Measurements from ENCODE around the gene CTNS. TPM values are rescaled to one million over a fixed set of nuclear protein-coding genes. Genes with fewer than 3 reads are reported as not detected.
A peak's percentile ranks its signal among the peaks of the same experiment; 100 is the strongest.

Gene CTNS
- polyA plus RNA-seq, 1 donor, result 10.4 TPM

DNA sequence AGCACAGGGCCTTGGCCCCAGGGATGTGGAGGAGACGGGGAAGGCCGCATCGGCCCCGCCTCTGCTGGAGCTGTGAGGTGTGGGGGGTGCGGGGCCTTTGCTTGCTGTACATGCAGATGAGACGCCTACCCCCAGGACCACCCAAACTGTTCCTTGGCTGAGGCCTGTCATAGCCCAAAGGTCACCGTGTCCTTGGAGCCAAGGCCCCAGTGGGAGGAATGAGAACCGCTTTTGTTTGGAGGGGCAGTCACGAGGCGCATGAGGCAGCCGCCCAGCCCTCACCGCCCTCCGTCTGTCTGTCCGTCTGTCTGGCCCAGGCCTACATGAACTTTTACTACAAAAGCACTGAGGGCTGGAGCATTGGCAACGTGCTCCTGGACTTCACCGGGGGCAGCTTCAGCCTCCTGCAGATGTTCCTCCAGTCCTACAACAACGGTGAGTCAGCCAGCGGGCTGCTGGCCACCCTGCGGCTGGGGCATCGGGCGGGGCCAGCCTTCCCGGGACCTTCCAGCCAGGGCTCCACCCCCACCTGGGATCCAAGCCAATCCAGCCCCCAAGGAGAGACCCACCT, 23.1 kb downstream of the CTNS start:
- no peak for DNase-seq

DNA sequence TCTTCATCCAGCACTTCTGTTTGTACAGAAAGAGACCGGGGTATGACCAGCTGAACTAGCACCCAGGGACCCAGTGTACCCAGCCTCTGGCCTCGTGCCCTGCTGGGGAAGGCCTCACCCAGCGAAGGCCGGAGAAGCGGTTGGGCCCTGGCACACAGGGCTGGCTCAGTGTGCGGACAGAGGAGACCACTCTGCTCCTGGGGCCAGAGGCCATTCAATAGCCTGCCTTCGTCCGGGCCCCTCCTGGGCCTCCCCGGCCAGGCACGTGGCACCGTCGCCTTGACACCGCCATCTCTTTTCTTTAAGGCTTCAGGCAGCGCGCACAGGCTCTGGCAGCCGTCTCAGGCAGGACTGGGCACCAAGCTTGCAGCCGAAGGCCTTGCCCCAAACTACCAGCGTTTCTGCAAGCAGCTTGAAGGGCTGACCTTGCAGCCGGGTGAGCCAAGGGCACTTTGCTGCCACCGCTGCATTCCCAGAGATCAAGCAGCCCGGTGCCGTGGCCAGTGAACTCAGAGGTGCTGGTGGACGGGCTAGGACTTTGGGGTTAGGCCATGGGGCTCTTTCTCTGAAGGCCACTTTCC, 23.8 kb downstream of the CTNS start:
- DNase-seq, result no peak

- no peak for DNase-seq
Measured at GRCh38 chr17:3663102-3664011, 26.8 kb downstream of the CTNS start.

DNA sequence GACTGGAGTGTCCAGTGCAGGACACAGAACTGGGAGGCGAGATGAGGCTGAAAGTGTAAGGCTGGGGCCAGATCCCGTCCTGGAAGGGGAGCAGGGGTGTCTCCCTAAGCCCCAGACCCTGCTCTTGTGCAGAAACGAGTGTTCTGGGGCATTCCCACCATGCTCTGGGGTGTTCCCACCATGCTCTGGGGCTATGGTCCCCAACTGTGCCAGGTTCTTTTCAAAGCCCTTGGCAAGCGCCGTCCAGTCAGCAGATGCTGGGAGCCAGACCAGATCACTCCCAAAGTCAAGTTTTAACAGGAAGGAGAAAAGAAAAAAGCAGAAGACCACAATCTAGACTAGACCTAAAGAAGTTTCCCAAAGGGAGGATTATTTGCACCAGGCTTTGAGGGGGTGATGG, 29.3 kb downstream of the CTNS start:
- no peak for DNase-seq

GRCh38 chr17:3666516-3666915, 30.0 kb downstream of the CTNS start:
- no peak for DNase-seq

DNA sequence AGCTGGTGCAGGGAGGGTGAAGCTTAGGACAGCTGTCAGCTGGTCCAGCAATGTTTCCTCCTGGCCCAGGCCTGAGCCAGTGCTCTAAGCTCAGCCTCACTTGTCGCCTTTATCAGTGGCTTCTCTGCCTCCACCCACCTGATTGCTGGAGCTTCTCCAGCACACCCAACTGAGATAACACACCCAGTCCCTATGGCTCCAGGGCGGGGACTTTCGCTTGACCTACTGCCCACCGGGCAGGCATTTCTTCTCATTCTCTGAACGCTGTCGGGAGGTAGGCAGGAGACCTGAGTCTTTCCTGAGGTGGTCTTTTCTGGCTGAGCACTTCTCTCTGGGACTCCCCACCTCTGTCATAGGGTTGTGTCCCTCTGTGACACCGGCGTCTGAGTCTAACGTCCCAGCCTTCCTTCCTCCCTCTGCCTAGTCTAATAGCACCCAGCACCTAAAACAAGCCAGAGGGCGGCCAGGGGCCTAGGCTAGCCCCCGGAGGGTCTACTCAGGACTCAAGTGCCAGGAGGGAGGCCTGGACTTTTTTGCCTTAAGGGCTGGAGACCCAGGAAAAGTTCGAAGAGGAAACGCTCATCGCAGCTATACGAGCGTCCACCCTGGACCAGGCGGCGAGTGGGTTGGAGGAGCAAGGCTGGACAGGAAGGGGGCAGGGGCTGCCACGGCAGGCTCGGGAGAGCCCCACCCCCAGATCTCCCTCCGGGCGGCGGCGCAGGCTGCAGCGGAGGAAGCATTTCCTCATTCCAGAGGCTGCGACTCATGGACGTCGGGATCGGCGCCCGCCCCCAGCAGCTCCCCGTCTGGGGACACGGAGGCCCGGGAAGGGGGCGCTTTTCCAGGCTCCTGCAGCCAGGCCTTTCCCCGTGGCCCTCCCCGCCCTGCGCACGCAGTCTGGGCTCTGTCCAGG, 31.1 kb downstream of the CTNS start:
- DNase-seq, result peak; percentile 93

DNA sequence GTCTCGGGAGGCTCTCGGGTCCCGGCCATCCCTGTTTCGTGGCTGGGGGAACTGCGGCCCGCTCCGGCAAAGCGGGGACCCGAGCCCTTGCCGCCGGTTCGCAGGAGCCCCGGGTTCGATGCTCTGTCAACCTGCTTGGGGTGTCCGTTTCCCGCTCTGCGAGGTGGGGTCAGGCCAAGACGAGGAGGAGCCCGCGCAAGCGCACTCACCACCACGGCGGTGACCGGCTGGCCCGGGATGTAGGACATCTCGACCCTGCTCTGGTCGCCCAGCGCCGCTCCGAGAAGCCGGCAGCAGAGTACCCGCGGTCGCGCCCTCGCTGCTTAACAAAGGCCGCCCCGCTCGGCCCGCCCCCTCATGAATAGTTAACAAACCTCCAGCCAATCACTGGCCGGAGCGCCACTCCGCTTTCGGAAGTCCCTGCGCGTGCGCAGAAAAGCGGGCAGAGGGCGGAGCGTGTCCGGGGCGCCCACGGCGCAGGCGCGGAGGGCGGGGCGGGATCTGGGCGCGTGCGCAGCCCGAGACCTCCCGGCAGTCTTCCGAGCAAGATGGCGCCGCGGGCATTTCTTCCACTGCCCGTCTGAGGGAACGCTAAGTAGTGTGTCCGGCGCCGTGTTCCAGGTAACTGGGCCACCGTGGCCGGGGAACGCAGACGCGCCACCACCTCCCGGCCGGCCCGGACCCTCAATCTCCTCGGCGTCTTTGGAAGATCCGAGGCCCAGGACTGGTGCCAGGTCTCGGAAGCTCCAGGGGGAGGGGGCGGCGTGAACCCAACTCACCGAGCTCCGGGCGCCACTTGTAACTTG, 31.9 kb downstream of the CTNS start, which contains the start of the genes EMC6 and TAX1BP3:
TSS of gene EMC6 (plus strand) at position 534 of the 806 bp plus-strand sequence. CDS start 335 bp downstream, outside the sequence.
TSS of gene TAX1BP3 (minus strand) at position 300 of the 806 bp plus-strand sequence. CDS start at position 248, 52 bp downstream.
- peak; percentile 99 for DNase-seq

DNA sequence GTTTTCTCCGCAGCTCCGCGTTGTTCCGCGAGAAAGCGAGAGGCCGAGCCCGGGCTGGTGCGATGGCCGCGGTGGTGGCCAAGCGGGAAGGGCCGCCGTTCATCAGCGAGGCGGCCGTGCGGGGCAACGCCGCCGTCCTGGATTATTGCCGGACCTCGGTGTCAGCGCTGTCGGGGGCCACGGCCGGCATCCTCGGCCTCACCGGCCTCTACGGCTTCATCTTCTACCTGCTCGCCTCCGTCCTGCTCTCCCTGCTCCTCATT, 32.5 kb downstream of the CTNS start:
- no peak for DNase-seq

DNA sequence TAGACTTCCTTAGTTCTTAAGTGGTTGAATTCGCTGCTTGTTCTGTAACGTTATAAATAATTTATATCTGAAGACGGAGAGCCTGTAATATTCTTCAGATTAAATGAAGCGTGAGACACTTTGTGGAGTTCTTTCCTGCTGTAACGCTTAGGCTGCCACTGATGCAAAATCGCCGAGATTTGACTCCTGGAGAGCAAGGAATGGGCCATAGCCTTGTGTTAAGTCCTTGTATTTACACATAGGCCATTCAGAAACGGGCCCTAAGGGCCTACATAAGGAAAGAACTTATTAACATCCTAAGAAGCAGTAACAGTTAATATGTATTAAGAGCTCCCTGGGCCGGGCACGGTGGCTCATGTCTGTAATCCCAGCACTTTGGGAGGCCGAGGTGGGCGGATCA, 33.0 kb downstream of the CTNS start:
- DNase-seq, result no peak

DNA sequence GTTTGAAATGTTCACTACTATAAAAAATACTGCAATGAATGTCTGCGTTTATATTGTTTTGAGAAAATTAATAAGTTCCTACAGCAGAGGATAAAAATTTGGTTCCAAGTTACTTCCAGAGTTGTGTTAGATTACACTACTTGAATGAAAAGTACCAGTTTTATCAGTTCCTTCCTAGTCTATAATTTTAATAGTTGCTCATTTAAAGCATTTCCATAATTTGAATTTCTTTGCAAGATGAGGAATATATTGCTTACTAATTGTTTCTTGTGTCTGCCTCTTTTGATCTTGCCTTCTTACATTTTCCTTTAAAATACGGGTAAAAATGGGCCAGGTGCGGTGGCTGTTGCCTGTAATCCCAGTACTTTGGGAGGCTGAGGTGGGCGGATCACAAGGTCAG, 36.0 kb downstream of the CTNS start:
- no peak for DNase-seq

- DNase-seq, result no peak
Measured at GRCh38 chr17:3675886-3676285, 39.3 kb downstream of the CTNS start.

DNA sequence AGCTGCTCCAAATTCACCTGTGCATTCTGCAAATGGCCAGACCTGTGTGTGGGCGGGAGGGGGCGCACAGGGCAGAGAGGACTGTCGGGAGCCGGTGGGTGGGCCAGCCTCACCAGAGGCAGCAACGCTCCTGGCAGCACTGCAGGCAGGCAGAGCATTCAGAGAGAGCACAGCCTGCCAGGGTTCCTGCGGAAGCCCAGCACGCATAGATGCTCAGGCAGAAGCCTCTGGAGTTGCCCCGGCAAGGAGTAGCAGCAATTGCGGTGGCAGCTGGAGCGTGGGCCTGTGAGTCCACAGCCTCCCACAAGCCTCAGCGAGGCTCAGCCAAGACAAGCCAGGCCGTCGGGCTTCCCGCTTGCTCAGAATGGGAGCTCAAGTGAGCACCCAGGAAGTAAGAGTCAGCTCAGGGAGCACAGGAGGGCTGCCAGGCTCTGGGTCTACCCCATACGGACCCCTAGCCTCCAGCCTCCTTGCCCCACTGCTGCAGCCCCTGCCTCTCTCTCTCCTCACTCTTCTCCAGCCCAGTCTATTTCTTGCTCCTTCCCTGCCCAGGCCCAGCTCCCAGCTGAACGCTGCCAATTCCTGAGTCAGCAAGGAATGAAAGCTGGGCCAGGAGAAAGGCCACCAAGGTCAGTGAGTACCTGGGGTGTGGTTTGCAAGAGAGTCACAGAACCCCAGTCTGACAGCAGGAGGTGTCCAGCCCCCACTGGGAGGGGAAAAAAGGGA, 41.7 kb downstream of the CTNS start:
- DNase-seq, result no peak

- no peak for DNase-seq
Measured at GRCh38 chr17:3678821-3679530, 42.4 kb downstream of the CTNS start.

DNA sequence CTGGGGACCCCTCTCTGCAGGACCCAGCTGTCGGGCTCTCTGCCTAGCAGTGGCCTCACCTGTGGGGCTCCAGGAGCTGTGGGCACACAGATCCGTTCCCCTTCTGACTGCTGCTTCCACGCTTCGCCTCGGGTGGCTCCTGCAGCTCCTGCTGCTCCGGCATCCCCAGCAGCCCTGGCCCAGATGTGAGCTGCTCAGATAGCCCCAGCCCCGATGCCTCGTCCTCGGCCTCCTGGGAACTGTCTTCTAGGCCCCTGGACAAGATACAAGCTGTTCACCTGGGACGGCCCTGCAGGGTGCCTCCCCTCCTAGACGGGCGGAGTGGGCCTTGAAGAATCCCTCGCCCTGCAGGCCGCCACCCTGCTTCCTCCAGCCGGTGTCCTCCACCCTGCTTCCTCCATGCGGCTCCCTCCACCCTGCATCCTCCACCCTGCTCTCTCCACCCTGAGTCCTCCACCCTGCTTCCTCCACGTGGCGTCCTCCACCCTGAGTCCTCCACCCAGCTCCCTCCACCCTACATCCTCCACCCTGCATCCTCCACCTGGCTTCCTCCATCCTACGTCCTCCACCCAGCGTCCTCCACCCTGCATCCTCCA, 43.1 kb downstream of the CTNS start:
- DNase-seq, result no peak

GRCh38 chr17:3681057-3681456, 44.5 kb downstream of the CTNS start:
- no peak for DNase-seq

- DNase-seq, result no peak
Measured at GRCh38 chr17:3681565-3681964, 45.0 kb downstream of the CTNS start.

- DNase-seq, result no peak
Measured at GRCh38 chr17:3682033-3682432, 45.5 kb downstream of the CTNS start.

GRCh38 chr17:3683054-3683511, 46.5 kb downstream of the CTNS start:
- DNase-seq, result no peak

DNA sequence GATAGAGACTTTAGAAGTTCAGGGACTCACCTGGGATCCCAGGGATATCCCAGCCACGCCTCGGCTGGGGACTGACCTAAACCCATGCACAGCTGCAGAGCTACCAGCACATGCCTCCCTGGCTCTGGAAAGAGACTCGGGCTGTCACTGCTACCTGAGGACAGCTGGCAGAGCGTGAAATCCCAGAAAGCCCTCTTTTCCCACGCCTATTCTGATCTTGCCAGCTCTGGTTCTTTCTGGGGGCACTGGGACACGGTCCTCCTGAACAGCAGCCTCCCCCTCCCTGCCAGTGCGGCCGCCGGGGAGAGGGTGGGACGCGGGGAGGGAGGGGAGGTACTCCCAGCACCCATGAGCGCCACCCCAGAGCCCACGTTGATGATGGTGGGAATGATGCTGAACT, 48.6 kb downstream of the CTNS start:
- no peak for DNase-seq

DNA sequence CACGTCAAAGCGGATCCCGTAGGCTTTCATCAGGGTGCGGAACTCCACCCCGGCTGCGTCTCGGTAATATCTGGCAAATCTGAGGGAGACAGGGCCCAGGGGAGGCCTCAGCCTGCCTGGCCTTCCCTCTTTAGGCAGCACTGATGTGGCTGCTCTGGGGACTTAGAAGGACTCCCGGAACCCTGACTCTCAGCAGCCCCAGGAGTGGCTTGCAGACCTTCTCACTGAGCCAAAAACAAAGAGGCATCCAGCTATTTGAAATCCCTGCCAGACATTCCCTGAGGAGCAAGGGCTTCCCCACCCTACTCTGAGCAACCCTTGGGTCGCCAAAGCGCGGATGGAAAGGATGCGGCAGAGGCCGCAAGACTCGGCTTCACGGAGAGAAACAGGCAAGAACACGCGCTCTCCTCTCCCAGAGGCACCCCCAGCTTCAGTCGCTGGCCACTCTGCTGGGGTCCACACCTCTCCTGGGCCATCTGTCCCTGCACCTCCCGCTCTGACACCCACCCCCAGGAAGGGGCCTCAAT, 51.5 kb downstream of the CTNS start:
- DNase-seq, result no peak

All from hindlimb muscle (tissue), 1 donor.